Mesenchymal stem cell (in vitro differentiated cells and primary cell): Measurements from ENCODE around the gene CCDC141.

Experiments used
- DNase-seq: peaks from one replicate; pipeline ENCODE4 v3.0.0-alpha.2; 2013
- H2AFZ ChIP-seq: one replicate; pipeline ENCODE4 v1.6.1; 2013; ENCODE audit warnings: low read depth, mild to moderate bottlenecking, control low read depth, inconsistent platforms, low read length, moderate library complexity
- H2AK5ac ChIP-seq: 2 replicates; pipeline ENCODE4 v1.6.1; 2013; ENCODE audit warnings: low read length, moderate library complexity, mild to moderate bottlenecking, inconsistent platforms; ENCODE audit not compliant: severe bottlenecking
- H2BK120ac ChIP-seq: one replicate; pipeline ENCODE4 v1.6.1; 2013; ENCODE audit warnings: low read depth, mild to moderate bottlenecking, inconsistent platforms, low read length, moderate library complexity
- H2BK12ac ChIP-seq, 2 experiments: one replicate each; pipeline ENCODE4 v1.6.1; 2013; ENCODE audit warnings: inconsistent platforms in 2 of 2, low read length in 2 of 2, mild to moderate bottlenecking in 2 of 2, moderate library complexity in 2 of 2, control low read depth in 1 of 2
- H2BK15ac ChIP-seq: one replicate; pipeline ENCODE4 v1.6.1; 2013; ENCODE audit warnings: mild to moderate bottlenecking, low read depth, inconsistent platforms; ENCODE audit not compliant: poor library complexity, severe bottlenecking
- H2BK5ac ChIP-seq: 2 replicates; pipeline ENCODE4 v1.6.1; 2013; ENCODE audit warnings: low read depth, mild to moderate bottlenecking, low read length, control low read depth, inconsistent platforms; ENCODE audit not compliant: poor library complexity, severe bottlenecking
- H3K14ac ChIP-seq, 2 experiments: one replicate each; pipeline ENCODE4 v1.6.1; 2013; ENCODE audit warnings: inconsistent platforms in 2 of 2, low read length in 2 of 2, control low read depth in 1 of 2, mild to moderate bottlenecking in 1 of 2, moderate library complexity in 1 of 2
- H3K18ac ChIP-seq, 2 experiments: one replicate each; pipeline ENCODE4 v1.6.1; 2013; ENCODE audit warnings: inconsistent platforms in 2 of 2, low read length in 2 of 2, control low read depth in 1 of 2, low read depth in 1 of 2, mild to moderate bottlenecking in 1 of 2
- H3K23ac ChIP-seq, 2 experiments: one replicate each; pipeline ENCODE4 v1.6.1; 2013; ENCODE audit warnings: inconsistent platforms in 2 of 2, low read length in 2 of 2, mild to moderate bottlenecking in 2 of 2, moderate library complexity in 2 of 2, control low read depth in 1 of 2
- H3K27ac ChIP-seq: 2 replicates; pipeline ENCODE4 v1.5.1; 2013; ENCODE audit warnings: mild to moderate bottlenecking, moderate library complexity, low read length, control low read depth, inconsistent platforms; ENCODE audit not compliant: poor library complexity, severe bottlenecking
- H3K27me3 ChIP-seq, 2 experiments: 2 replicates each; pipeline versions ENCODE4 v1.6.1 to v1.7.0; 2013; ENCODE audit warnings: low read length in 2 of 2, mild to moderate bottlenecking in 2 of 2, moderate library complexity in 2 of 2, control low read depth in 1 of 2, inconsistent platforms in 1 of 2; ENCODE audit not compliant: control insufficient read depth in 1 of 2, insufficient read depth in 1 of 2
- H3K36me3 ChIP-seq, 2 experiments: 2 replicates each; pipeline versions ENCODE4 v1.6.1 to v1.7.0; 2013; ENCODE audit warnings: low read length in 2 of 2, control low read depth in 1 of 2, inconsistent platforms in 1 of 2, low read depth in 1 of 2, mild to moderate bottlenecking in 1 of 2; ENCODE audit not compliant: insufficient read depth in 2 of 2, control insufficient read depth in 1 of 2
- H3K4ac ChIP-seq, 2 experiments: one replicate each; pipeline ENCODE4 v1.6.1; 2013; ENCODE audit warnings: inconsistent platforms in 2 of 2, low read length in 2 of 2, mild to moderate bottlenecking in 2 of 2, moderate library complexity in 2 of 2, control low read depth in 1 of 2, low read depth in 1 of 2
- H3K4me1 ChIP-seq: 2 replicates; pipeline ENCODE4 v1.6.1; 2013; ENCODE audit warnings: low read depth, low read length, control low read depth; ENCODE audit not compliant: control insufficient read depth, insufficient read depth
- H3K4me2 ChIP-seq: 2 replicates; pipeline ENCODE4 v1.6.1; 2013; ENCODE audit warnings: low read length, mild to moderate bottlenecking, inconsistent platforms; ENCODE audit not compliant: poor library complexity, severe bottlenecking
- H3K4me3 ChIP-seq, 2 experiments: 2 replicates each; pipeline versions ENCODE4 v1.5.1 to v1.7.0; 2013; ENCODE audit warnings: low read length in 2 of 2, mild to moderate bottlenecking in 2 of 2, control low read depth in 1 of 2, low read depth in 1 of 2; ENCODE audit not compliant: insufficient read depth in 1 of 2
- H3K79me1 ChIP-seq: replicated peaks from 2 replicates; pipeline ENCODE4 v1.6.1; 2013; ENCODE audit warnings: mild to moderate bottlenecking, control low read depth, low read length, inconsistent platforms; ENCODE audit not compliant: poor library complexity, severe bottlenecking
- H3K9ac ChIP-seq: 2 replicates; pipeline ENCODE4 v1.7.0; 2013; ENCODE audit warnings: mild to moderate bottlenecking, low read length, moderate library complexity
- H3K9me3 ChIP-seq: 2 replicates; pipeline ENCODE4 v1.7.0; 2013; ENCODE audit warnings: mild to moderate bottlenecking, low read length; ENCODE audit not compliant: control insufficient read depth
- H4K8ac ChIP-seq: one replicate; pipeline ENCODE4 v1.6.1; 2013; ENCODE audit warnings: inconsistent platforms, mild to moderate bottlenecking, low read length, moderate library complexity
- H4K91ac ChIP-seq: one replicate; pipeline ENCODE4 v1.6.1; 2013; ENCODE audit warnings: mild to moderate bottlenecking, low read length, inconsistent platforms
- WGBS: methylation state at CpG from one replicate; pipeline ENCODE4 v1.1.7; 2013; ENCODE audit warnings: mixed read lengths; 5-methylcytosine and 5-hydroxymethylcytosine counted together

CCDC141 gene

DNA sequence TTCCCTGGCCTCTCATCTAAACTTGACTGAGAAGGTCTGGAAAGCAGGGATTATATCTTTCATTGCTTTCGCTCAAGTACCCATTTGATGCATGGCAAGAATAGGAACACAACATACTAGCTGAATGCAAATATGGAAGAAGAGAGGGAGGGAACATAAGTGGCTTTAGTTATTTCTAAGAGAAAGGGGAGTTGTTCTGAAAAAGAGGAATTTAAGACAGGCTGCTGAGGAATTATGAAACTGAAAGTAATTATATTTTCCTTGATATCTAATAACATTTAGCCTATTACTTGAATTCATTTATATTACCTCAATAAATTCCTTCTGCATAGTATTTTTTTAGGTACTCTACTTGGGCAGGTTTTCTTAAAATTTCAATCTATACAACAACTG, 136.9 kb downstream of the CCDC141 start:
- Histone ChIP-seq H3K27ac (no peak overlapping the region), H3K4me3 (no peak overlapping the region), H3K23ac (no peak overlapping the region)

DNA sequence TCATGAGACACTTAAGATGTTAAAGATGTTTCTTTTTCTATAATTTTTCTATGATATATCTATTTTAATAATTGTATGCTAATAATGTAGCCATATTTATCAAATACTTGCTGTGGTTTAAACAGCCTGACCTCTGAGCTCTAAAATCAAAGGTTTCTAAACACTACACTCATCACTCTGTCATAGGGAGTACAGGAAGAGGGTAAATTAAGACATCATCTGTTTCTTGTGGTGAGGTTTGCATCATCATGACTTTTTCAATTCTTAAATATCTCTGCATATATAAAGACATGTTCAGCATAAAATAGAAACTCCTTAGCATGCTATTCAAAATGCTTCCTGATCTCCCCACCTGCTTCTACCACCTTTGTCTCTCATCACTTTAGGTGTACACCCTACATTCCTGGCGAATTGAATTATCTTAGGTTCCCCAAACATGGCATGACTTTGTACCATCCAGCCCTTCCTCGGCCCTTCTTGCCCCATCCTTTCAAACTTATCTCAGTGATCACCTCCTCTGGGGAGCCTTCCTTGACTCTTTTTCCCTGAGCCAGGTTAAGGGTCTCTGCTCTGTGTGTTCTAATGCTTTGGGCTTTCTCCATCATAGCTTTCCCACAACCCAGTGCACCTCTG, 137.4 kb downstream of the CCDC141 start:
- Histone ChIP-seq H3K4ac (no peak overlapping the region), H3K4me1 (no peaks in the 10 kb centered on the region), H4K8ac (no peak overlapping the region), H2BK15ac (no peak overlapping the region), H3K18ac (no peak overlapping the region), H3K4me3 (no peak overlapping the region), H2BK5ac (no peak overlapping the region), H3K4me2 (no peak overlapping the region), H2AFZ (no peak overlapping the region), H2BK120ac (no peak overlapping the region), H3K27ac (no peak overlapping the region), H3K79me1 (no peaks in the 10 kb centered on the region), H3K14ac (no peak overlapping the region), H3K27me3 (peaks cover 0 to 4% of the 10 kb centered on the region in 2 experiments), H3K9ac (no peak overlapping the region), H4K91ac (no peak overlapping the region), H3K36me3 (no peaks in the 10 kb centered on the region), H3K23ac (no peak overlapping the region), H2AK5ac (no peak overlapping the region), H3K9me3 (no peaks in the 10 kb centered on the region), H2BK12ac (no peak overlapping the region)
- 77% methylated on average over 2 of the region's 2 CpGs for WGBS
- DNase-seq = no peak

More for the DNA sequence above, 136.9 kb downstream of the CCDC141 start:
- no peak overlapping the region for H2BK120ac ChIP-seq
- H3K27me3 ChIP-seq = peaks cover 0 to 4% of the 10 kb centered on the region in 2 experiments
- no peak overlapping the region for H3K4me2 ChIP-seq
- DNase-seq = no peak
- no peak overlapping the region for H4K8ac ChIP-seq
- no peaks in the 10 kb centered on the region for H3K79me1 ChIP-seq
- H2BK12ac ChIP-seq = no peak overlapping the region
- no peaks in the 10 kb centered on the region for H3K36me3 ChIP-seq
- WGBS = 100% methylated on average over 1 of the region's 1 CpG
- no peak overlapping the region for H3K14ac ChIP-seq
- no peak overlapping the region for H2BK5ac ChIP-seq
- H2AFZ ChIP-seq = no peak overlapping the region
- H3K18ac ChIP-seq = no peak overlapping the region
- H3K4me1 ChIP-seq = no peaks in the 10 kb centered on the region
- no peak overlapping the region for H3K4ac ChIP-seq
- no peak overlapping the region for H2BK15ac ChIP-seq
- H3K9ac ChIP-seq = no peak overlapping the region
- H4K91ac ChIP-seq = no peak overlapping the region
- no peaks in the 10 kb centered on the region for H3K9me3 ChIP-seq
- no peak overlapping the region for H2AK5ac ChIP-seq

DNA sequence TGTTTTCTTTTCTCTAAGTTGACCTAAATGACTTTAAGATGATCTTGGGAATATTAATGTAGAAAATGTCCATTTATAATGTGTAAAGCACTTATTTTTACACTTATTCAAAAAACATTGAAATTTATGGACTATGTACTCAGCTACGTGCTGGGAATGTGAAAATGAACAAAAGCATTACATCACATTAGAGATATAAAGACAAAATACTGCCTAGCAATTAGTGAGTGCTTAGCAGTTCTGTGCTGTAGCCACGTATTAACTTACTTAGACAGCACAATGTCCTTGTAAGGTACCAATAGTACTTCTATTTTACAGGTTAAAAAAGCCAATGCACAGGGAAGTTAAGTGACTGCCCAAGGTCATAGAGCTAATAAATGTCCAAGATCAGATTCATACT, 138.9 kb downstream of the CCDC141 start:
- Histone ChIP-seq H2BK120ac (no peak overlapping the region), H3K4me3 (no peak overlapping the region), H2BK5ac (no peak overlapping the region), H2AK5ac (no peak overlapping the region), H3K14ac (no peak overlapping the region), H3K4me2 (no peak overlapping the region), H3K9ac (no peak overlapping the region), H3K27ac (no peak overlapping the region), H4K91ac (no peak overlapping the region), H4K8ac (no peak overlapping the region), H3K27me3 (peaks cover 0 to 7% of the 10 kb centered on the region in 2 experiments), H3K36me3 (no peaks in the 10 kb centered on the region), H2AFZ (no peak overlapping the region), H3K23ac (no peak overlapping the region), H3K4me1 (no peaks in the 10 kb centered on the region), H3K9me3 (no peaks in the 10 kb centered on the region), H3K4ac (no peak overlapping the region), H2BK12ac (no peak overlapping the region), H3K18ac (no peak overlapping the region), H2BK15ac (no peak overlapping the region), H3K79me1 (no peaks in the 10 kb centered on the region)
- WGBS = 81% methylated on average over 2 of the region's 2 CpGs
- no peak for DNase-seq

DNA sequence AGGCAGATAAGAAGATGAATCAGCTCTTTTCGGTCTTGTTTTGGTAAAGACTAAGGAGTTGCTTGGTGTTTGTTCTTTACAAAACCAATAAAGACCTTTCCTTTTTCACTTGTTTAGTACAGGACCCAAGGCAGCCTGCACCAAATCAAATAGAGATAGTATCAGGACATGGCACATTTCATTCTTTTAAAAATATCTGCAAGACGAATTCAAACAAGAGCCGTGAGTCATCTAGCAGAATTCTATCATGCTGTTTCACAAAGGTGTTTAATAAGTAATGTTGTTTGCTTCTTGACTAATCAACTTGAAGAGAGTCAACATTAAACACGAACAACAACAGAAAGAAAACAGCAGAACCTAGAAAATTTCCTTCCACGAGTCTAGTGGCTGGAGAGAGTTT, 139.9 kb downstream of the CCDC141 start:
- no peak overlapping the region for H2BK12ac ChIP-seq
- H3K4ac ChIP-seq = no peak overlapping the region
- no peaks in the 10 kb centered on the region for H3K4me1 ChIP-seq
- H2BK120ac ChIP-seq = no peak overlapping the region
- H3K14ac ChIP-seq = no peak overlapping the region
- H4K8ac ChIP-seq = no peak overlapping the region
- DNase-seq = no peak
- no CpG with 5 or more reads among the region's 5 CpGs for whole genome bisulfite sequencing
- H3K4me2 ChIP-seq = no peak overlapping the region
- H3K27me3 ChIP-seq = peaks cover 0 to 4% of the 10 kb centered on the region in 2 experiments
- no peaks in the 10 kb centered on the region for H3K9me3 ChIP-seq
- H3K18ac ChIP-seq = no peak overlapping the region
- no peak overlapping the region for H2BK5ac ChIP-seq
- H3K27ac ChIP-seq = no peak overlapping the region
- H3K23ac ChIP-seq = no peak overlapping the region
- no peak overlapping the region for H3K4me3 ChIP-seq
- H3K9ac ChIP-seq = no peak overlapping the region
- no peak overlapping the region for H2AK5ac ChIP-seq
- no peak overlapping the region for H2BK15ac ChIP-seq
- no peaks in the 10 kb centered on the region for H3K79me1 ChIP-seq
- H4K91ac ChIP-seq = no peak overlapping the region
- no peaks in the 10 kb centered on the region for H3K36me3 ChIP-seq
- no peak overlapping the region for H2AFZ ChIP-seq
